Measurements from ENCODE around the gene PCDHA1. TPM values are rescaled to one million over a fixed set of nuclear protein-coding genes. Genes with fewer than 3 reads are reported as not detected.

Gene PCDHA1
- total RNA-seq, 1 donor from 2014 or later: 0.24 TPM

DNA sequence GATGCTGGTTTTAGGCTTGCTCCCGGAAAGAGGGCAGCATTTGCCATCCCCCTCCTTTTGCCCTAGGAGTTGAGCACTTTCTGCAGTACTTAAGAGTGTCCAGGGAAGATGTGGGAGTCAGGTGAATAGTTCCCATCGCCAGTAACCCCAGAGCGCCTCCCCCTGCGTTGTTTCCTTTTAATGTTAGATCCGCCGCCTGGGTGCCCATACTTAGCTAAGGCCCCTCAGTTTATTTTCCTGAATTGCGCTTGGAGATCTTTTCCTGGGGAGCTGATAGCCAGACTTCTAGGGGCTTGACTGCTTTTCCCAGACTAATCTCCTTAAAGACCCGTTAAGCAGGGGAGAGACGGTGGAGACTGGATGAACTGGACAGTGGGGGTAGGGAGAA, 180.0 kb downstream of the PCDHA1 start:
- peaks cover 5% of the 10 kb centered on the region for H3K36me3 Mint-ChIP-seq
- H2AFZ ChIP-seq (replicated peaks): peak overlapping the region; percentile 80
- peaks cover 25% of the 10 kb centered on the region for H3K4me1 Mint-ChIP-seq
- H4K20me1 ChIP-seq (ENCODE audit: low read depth): peaks cover 73% of the 10 kb centered on the region
- H3K27me3 ChIP-seq: peaks cover 65% of the 10 kb centered on the region
- H3K79me2 ChIP-seq (ENCODE audit: low read depth): no peaks in the 10 kb centered on the region
- peak overlapping the region; percentile 91 for H3K4me2 ChIP-seq
- no peak for DNase-seq (ENCODE audit: low spot score)
- H3K27me3 Mint-ChIP-seq (ENCODE audit: insufficient read depth, low read depth): peaks cover 4% of the 10 kb centered on the region
- H3K9me3 ChIP-seq (ENCODE audit: low read depth): no peaks in the 10 kb centered on the region
- H3K36me3 ChIP-seq: no peaks in the 10 kb centered on the region
- TF ChIP-seq EZH2phosphoT487 (IDR thresholded peaks at IDR 0.05): no peak
- TF ChIP-seq EZH2 (IDR thresholded peaks at IDR 0.05): no peak
- TF ChIP-seq, protein P1, sequence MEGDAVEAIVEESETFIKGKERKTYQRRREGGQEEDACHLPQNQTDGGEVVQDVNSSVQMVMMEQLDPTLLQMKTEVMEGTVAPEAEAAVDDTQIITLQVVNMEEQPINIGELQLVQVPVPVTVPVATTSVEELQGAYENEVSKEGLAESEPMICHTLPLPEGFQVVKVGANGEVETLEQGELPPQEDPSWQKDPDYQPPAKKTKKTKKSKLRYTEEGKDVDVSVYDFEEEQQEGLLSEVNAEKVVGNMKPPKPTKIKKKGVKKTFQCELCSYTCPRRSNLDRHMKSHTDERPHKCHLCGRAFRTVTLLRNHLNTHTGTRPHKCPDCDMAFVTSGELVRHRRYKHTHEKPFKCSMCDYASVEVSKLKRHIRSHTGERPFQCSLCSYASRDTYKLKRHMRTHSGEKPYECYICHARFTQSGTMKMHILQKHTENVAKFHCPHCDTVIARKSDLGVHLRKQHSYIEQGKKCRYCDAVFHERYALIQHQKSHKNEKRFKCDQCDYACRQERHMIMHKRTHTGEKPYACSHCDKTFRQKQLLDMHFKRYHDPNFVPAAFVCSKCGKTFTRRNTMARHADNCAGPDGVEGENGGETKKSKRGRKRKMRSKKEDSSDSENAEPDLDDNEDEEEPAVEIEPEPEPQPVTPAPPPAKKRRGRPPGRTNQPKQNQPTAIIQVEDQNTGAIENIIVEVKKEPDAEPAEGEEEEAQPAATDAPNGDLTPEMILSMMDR (IDR thresholded peaks at IDR 0.05): no peak
- H3K4me3 Mint-ChIP-seq: peak overlapping the region; percentile 90
- peaks cover 21% of the 10 kb centered on the region for H3K4me1 ChIP-seq
- H3K27ac Mint-ChIP-seq: no peak overlapping the region
- no peak overlapping the region for H3K27ac ChIP-seq
- peaks cover 29% of the 10 kb centered on the region for H3F3A ChIP-seq (ENCODE audit: low read depth)
- no peak overlapping the region for H3K9ac ChIP-seq
- no peaks in the 10 kb centered on the region for H3K9me3 Mint-ChIP-seq
- peak overlapping the region; percentile 75 for H3K4me3 ChIP-seq

DNA sequence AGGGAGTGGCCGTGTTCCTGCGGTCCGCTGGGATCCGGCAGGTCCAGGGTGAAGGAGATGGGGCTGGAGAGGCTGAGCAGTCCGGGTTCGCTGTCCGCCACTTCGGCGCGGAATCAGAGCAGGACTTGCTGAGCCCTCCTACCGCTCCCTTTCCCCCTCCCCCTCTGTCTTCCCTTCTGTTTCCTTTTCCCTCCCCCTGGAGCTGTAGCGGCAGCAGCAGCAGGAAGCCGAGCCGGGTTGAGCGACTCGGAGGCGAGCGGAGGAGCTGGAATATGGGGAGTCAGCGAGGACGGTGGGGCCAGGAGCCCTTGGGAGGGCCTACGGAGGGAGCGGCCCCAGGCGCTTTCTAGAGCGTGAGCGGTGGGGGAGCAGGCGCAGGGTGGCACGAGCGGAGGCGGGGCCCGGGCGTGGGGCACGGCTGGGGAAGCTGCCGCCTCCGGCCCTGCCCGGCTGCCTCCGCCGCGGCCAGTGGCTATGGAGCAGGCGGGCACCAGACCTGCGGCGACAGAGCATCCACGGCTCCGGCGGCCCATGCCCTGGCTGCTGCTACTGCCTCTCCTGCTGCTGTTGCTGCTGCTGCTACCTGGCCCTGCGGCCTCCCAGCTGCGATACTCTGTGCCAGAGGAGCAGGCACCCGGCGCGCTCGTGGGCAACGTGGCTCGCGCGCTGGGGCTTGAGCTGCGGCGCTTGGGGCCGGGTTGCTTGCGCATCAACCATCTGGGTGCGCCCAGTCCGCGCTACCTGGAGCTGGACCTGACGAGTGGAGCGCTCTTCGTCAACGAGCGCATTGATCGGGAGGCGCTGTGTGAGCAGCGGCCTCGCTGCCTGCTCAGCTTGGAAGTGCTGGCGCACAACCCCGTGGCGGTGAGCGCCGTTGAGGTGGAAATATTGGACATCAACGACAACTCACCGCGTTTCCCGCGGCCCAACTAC, 180.6 kb downstream of the PCDHA1 start, which contains the start of gene PCDHAC2:
TSS of gene PCDHAC2 (plus strand) at position 184 of the 933 bp plus-strand sequence. CDS start at position 475, 291 bp downstream.
- H3K4me3 Mint-ChIP-seq: peak within 1 kb of the TSS; percentile 90
- TF ChIP-seq EZH2phosphoT487 (IDR thresholded peaks at IDR 0.05): peak; percentile 56
- TF ChIP-seq EZH2 (IDR thresholded peaks at IDR 0.05): peak; percentile 68
- TF ChIP-seq, protein P1 (IDR thresholded peaks at IDR 0.05): no peak
- H3K4me2 ChIP-seq: peak within 1 kb of the TSS; percentile 91
- H3K4me1 ChIP-seq: peaks cover 21% of the 10 kb centered on the region
- H3K9me3 ChIP-seq (ENCODE audit: low read depth): no peaks in the 10 kb centered on the region
- no peaks in the 10 kb centered on the region for H3K79me2 ChIP-seq (ENCODE audit: low read depth)
- no peak within 1 kb of the TSS for H3K27ac ChIP-seq
- H3K27ac Mint-ChIP-seq: no peak within 1 kb of the TSS
- H3K9me3 Mint-ChIP-seq: no peaks in the 10 kb centered on the region
- H3K27me3 ChIP-seq: peaks cover 65% of the 10 kb centered on the region
- peak within 1 kb of the TSS; percentile 80 for H2AFZ ChIP-seq (replicated peaks)
- no peaks in the 10 kb centered on the region for H3K36me3 ChIP-seq
- H3K4me1 Mint-ChIP-seq: peaks cover 25% of the 10 kb centered on the region
- H4K20me1 ChIP-seq (ENCODE audit: low read depth): peaks cover 79% of the 10 kb centered on the region
- H3K27me3 Mint-ChIP-seq (ENCODE audit: insufficient read depth, low read depth): peaks cover 4% of the 10 kb centered on the region
- peaks cover 29% of the 10 kb centered on the region for H3F3A ChIP-seq (ENCODE audit: low read depth)
- no peak within 1 kb of the TSS for H3K9ac ChIP-seq
- H3K36me3 Mint-ChIP-seq: peaks cover 5% of the 10 kb centered on the region
- DNase-seq (ENCODE audit: low spot score): peak; percentile 82
- H3K4me3 ChIP-seq: peak within 1 kb of the TSS; percentile 75

GRCh38 chr5:140967226-140967893, 181.4 kb downstream of the PCDHA1 start:
- no peaks in the 10 kb centered on the region for H3K9me3 Mint-ChIP-seq
- peaks cover 21% of the 10 kb centered on the region for H3K4me1 ChIP-seq
- no peaks in the 10 kb centered on the region for H3K79me2 ChIP-seq (ENCODE audit: low read depth)
- peak overlapping the region; percentile 91 for H3K4me2 ChIP-seq
- H3K9ac ChIP-seq: no peak overlapping the region
- peaks cover 5% of the 10 kb centered on the region for H3K36me3 Mint-ChIP-seq
- H3K27me3 ChIP-seq: peaks cover 65% of the 10 kb centered on the region
- DNase-seq (ENCODE audit: low spot score): no peak
- peak overlapping the region; percentile 80 for H3K4me3 Mint-ChIP-seq
- H4K20me1 ChIP-seq (ENCODE audit: low read depth): peaks cover 80% of the 10 kb centered on the region
- no peak overlapping the region for H3K27ac Mint-ChIP-seq
- H3F3A ChIP-seq (ENCODE audit: low read depth): peaks cover 29% of the 10 kb centered on the region
- peaks cover 25% of the 10 kb centered on the region for H3K4me1 Mint-ChIP-seq
- peak overlapping the region; percentile 75 for H3K4me3 ChIP-seq
- no peaks in the 10 kb centered on the region for H3K9me3 ChIP-seq (ENCODE audit: low read depth)
- TF ChIP-seq EZH2 (IDR thresholded peaks at IDR 0.05) (peak; percentile 48), EZH2phosphoT487 (IDR thresholded peaks at IDR 0.05) (no peak)
- TF ChIP-seq, protein P1 (IDR thresholded peaks at IDR 0.05): no peak
- no peak overlapping the region for H3K27ac ChIP-seq
- H2AFZ ChIP-seq (replicated peaks): peak overlapping the region; percentile 80
- no peaks in the 10 kb centered on the region for H3K36me3 ChIP-seq
- H3K27me3 Mint-ChIP-seq (ENCODE audit: insufficient read depth, low read depth): peaks cover 4% of the 10 kb centered on the region
